Lower leg skin (tissue), 3 donors: ENCODE results near the gene SLC39A13.

Source experiments
- POLR2A ChIP-seq, 2 donors: fragments of 450-650 bp; IDR thresholded peaks; one replicate each; pipeline ENCODE4 v1.6.1; 2016 to 2017; ENCODE audit warnings: antibody characterized with exemption in 2 of 2, mild to moderate bottlenecking in 1 of 2, moderate library complexity in 1 of 2
- TF ChIP-seq, protein P1 (sequence below), 3 donors: fragments of 450-650 bp; IDR thresholded peaks; one replicate each; pipeline ENCODE4 v1.5.1; 2016; ENCODE audit warnings: antibody characterized with exemption in 3 of 3, mild to moderate bottlenecking in 3 of 3, moderate library complexity in 2 of 3

DNA sequence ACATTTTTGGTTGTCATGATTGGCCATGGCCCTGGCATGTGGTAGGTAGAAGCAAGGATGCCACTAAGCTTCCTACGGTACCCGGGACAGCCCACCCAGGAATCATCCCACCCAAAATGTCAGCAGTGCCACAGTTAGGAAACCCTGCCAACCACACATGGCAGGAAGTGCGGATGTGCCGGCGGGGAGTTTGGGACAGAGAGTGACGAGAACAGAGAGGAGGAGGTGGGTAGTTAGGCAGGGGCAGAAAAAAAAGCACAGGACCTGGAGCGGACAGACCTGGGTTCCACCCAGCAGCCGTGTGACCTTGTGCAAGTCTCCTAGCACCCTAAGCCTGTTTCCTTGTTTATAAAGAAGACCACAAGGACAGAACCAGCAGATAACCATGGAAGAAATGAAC lies 33.4 kb upstream of the SLC39A13 start:
- TF ChIP-seq, protein P1, sequence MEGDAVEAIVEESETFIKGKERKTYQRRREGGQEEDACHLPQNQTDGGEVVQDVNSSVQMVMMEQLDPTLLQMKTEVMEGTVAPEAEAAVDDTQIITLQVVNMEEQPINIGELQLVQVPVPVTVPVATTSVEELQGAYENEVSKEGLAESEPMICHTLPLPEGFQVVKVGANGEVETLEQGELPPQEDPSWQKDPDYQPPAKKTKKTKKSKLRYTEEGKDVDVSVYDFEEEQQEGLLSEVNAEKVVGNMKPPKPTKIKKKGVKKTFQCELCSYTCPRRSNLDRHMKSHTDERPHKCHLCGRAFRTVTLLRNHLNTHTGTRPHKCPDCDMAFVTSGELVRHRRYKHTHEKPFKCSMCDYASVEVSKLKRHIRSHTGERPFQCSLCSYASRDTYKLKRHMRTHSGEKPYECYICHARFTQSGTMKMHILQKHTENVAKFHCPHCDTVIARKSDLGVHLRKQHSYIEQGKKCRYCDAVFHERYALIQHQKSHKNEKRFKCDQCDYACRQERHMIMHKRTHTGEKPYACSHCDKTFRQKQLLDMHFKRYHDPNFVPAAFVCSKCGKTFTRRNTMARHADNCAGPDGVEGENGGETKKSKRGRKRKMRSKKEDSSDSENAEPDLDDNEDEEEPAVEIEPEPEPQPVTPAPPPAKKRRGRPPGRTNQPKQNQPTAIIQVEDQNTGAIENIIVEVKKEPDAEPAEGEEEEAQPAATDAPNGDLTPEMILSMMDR (IDR thresholded peaks at IDR 0.05) = no peak
- TF ChIP-seq POLR2A (IDR thresholded peaks at IDR 0.05) = no peak
